ENCODE results near the gene TENT4B.

GRCh38 chr16:50151322-50151721 lies 1.8 kb upstream of the TENT4B start:
- no peak for TF ChIP-seq CTCF (IDR thresholded peaks at IDR 0.05)
- TF ChIP-seq POLR2A (IDR thresholded peaks at IDR 0.05; ENCODE audit: low read length): no peak
- TF ChIP-seq POLR2AphosphoS2 (conservative IDR thresholded peaks at IDR 0.05; ENCODE audit: low read length): no peak
- TF ChIP-seq REST (IDR thresholded peaks at IDR 0.05): no peak
- TF ChIP-seq CBX2 (IDR thresholded peaks at IDR 0.05; ENCODE audit: borderline replicate concordance, low read depth): no peak
- TF ChIP-seq SMC3 (IDR thresholded peaks at IDR 0.05): no peak
- TF ChIP-seq MYC (IDR thresholded peaks at IDR 0.05; ENCODE audit: borderline replicate concordance, low read length): no peak
- no peak for TF ChIP-seq JUNB (IDR thresholded peaks at IDR 0.05)
- no peak for TF ChIP-seq MAX (IDR thresholded peaks at IDR 0.05)

All from A549 (cell line).